IMR-90 (cell line): ENCODE data around the gene EMILIN2. TPM values are rescaled to one million over a fixed set of nuclear protein-coding genes. Genes with fewer than 3 reads are reported as not detected.

Source experiments
- ATAC-seq: fragments of 200-7000 bp; cut with Tn5 transposase; 2 replicates; pipeline ENCODE4 v1.9.1; 2020; ENCODE audit warnings: low read depth, mild to moderate bottlenecking, moderate library complexity
- BruUV-seq: library from RNA; stranded (reverse); fragments of 400-500 nt; replicated peaks from 2 replicates; lab custom pipeline; 2021; lab: Mats Ljungman, UMichigan
- CTCF ChIA-PET: fragments of 300-600 bp; formaldehyde crosslinking; extraction: SDS; loops from one replicate; lab custom pipeline; 2021; ENCODE audit warnings: antibody characterized with exemption; lab: Yijun Ruan, JAX
- POLR2A ChIA-PET: fragments of 300-600 bp; sonication (Branson Sonifier 250); formaldehyde crosslinking; loops from one replicate; lab custom pipeline; 2022; ENCODE audit warnings: antibody characterized with exemption; ENCODE audit not compliant: unreplicated experiment; lab: Charles Lee
- DNase-seq: peaks from one replicate; pipeline ENCODE4 v3.0.0; 2013
- H2AFZ ChIP-seq: replicated peaks from 2 replicates; pipeline ENCODE3; 2013; ENCODE audit warnings: low read length, mild to moderate bottlenecking; ENCODE audit not compliant: poor library complexity
- H2AK5ac ChIP-seq: 2 replicates; pipeline ENCODE4 v1.6.1; 2013; ENCODE audit warnings: low read depth, low read length, inconsistent platforms
- H2AK9ac ChIP-seq: replicated peaks from 2 replicates; pipeline ENCODE3; 2013; ENCODE audit warnings: mild to moderate bottlenecking, low read depth, low read length, moderate library complexity; ENCODE audit not compliant: poor library complexity
- H2BK120ac ChIP-seq: 2 replicates; pipeline ENCODE4 v1.6.1; 2013; ENCODE audit warnings: low read depth, low read length, inconsistent platforms
- H2BK15ac ChIP-seq: 3 replicates; pipeline ENCODE4 v1.6.1; 2013; ENCODE audit warnings: low read depth, low read length, inconsistent platforms
- H2BK20ac ChIP-seq: 2 replicates; pipeline ENCODE4 v1.6.1; 2013; ENCODE audit warnings: low read depth, mild to moderate bottlenecking, inconsistent platforms, low read length, moderate library complexity
- H2BK5ac ChIP-seq: 2 replicates; pipeline ENCODE4 v1.6.1; 2013; ENCODE audit warnings: mild to moderate bottlenecking, low read depth, low read length, inconsistent platforms; ENCODE audit not compliant: poor library complexity, severe bottlenecking
- H3K14ac ChIP-seq: replicated peaks from 2 replicates; pipeline ENCODE4 v1.6.1; 2013; ENCODE audit warnings: low read depth, low read length, inconsistent platforms
- H3K18ac ChIP-seq: 2 replicates; pipeline ENCODE4 v1.6.1; 2013; ENCODE audit warnings: low read depth, low read length, control low read depth
- H3K23ac ChIP-seq: 2 replicates; pipeline ENCODE4 v1.6.1; 2013; ENCODE audit warnings: low read depth, low read length, inconsistent platforms
- H3K27ac ChIP-seq: 2 replicates; pipeline ENCODE4 v1.5.1; 2013; ENCODE audit warnings: mild to moderate bottlenecking, control low read depth, low read length; ENCODE audit not compliant: insufficient read depth
- H3K27me3 ChIP-seq: 2 replicates; pipeline ENCODE4 v1.6.1; 2013; ENCODE audit warnings: low read length; ENCODE audit not compliant: control insufficient read depth, insufficient read depth
- H3K36me3 ChIP-seq: 2 replicates; pipeline ENCODE4 v1.6.1; 2013; ENCODE audit warnings: low read length, mixed read lengths; ENCODE audit not compliant: control insufficient read depth, insufficient read depth
- H3K4ac ChIP-seq: 2 replicates; pipeline ENCODE4 v1.6.1; 2013; ENCODE audit warnings: low read depth, low read length, inconsistent platforms
- H3K4me1 ChIP-seq: 2 replicates; pipeline ENCODE4 v1.6.1; 2013; ENCODE audit warnings: low read length, mixed read lengths; ENCODE audit not compliant: control insufficient read depth, insufficient read depth
- H3K4me2 ChIP-seq: 2 replicates; pipeline ENCODE4 v1.6.1; 2013; ENCODE audit warnings: low read depth, mild to moderate bottlenecking, control low read depth, low read length, moderate library complexity
- H3K4me3 ChIP-seq: 2 replicates; pipeline ENCODE4 v1.5.1; 2013; ENCODE audit warnings: low read depth, mild to moderate bottlenecking, control low read depth, low read length, moderate library complexity; ENCODE audit not compliant: insufficient read depth
- H3K56ac ChIP-seq: 2 replicates; pipeline ENCODE4 v1.6.1; 2013; ENCODE audit warnings: low read length, inconsistent platforms; ENCODE audit not compliant: insufficient read depth; ENCODE audit errors: extremely low read depth
- H3K79me1 ChIP-seq, 2 experiments: 2 replicates each; pipeline ENCODE4 v1.6.1; 2013; ENCODE audit warnings: low read length in 2 of 2, inconsistent platforms in 1 of 2, low read depth in 1 of 2
- H3K9ac ChIP-seq: 2 replicates; pipeline ENCODE4 v1.6.1; 2013; ENCODE audit warnings: low read depth, low read length, control low read depth
- H3K9me1 ChIP-seq: 2 replicates; pipeline ENCODE4 v1.6.1; 2013; ENCODE audit warnings: low read length, inconsistent platforms; ENCODE audit not compliant: insufficient read depth
- H3K9me3 ChIP-seq: 2 replicates; pipeline ENCODE4 v1.6.1; 2013; ENCODE audit warnings: low read length; ENCODE audit not compliant: control insufficient read depth, insufficient read depth
- H4K20me1 ChIP-seq: 2 replicates; pipeline ENCODE4 v1.6.1; 2013; ENCODE audit warnings: low read length, inconsistent platforms; ENCODE audit not compliant: insufficient read depth
- H4K5ac ChIP-seq: 2 replicates; pipeline ENCODE4 v1.6.1; 2013; ENCODE audit warnings: mild to moderate bottlenecking, low read depth, low read length, control low read depth
- H4K8ac ChIP-seq, 2 experiments: 2 replicates each; pipeline ENCODE4 v1.6.1; 2013; ENCODE audit warnings: low read depth in 2 of 2, low read length in 2 of 2, control low read depth in 1 of 2, inconsistent platforms in 1 of 2
- H4K91ac ChIP-seq: 2 replicates; pipeline ENCODE4 v1.6.1; 2013; ENCODE audit warnings: low read depth, low read length, inconsistent platforms; ENCODE audit not compliant: insufficient read depth
- CEBPB ChIP-seq: IDR thresholded peaks from 2 replicates; pipeline ENCODE4 v1.6.1; 2012; ENCODE audit warnings: low read depth, low read length, improper control_type of control experiment
- CHD1 ChIP-seq: IDR thresholded peaks from 2 replicates; pipeline ENCODE4 v1.6.1; 2012; ENCODE audit warnings: low read depth, low read length, improper control_type of control experiment
- MAZ ChIP-seq: IDR thresholded peaks from 2 replicates; pipeline ENCODE4 v1.6.1; 2012; ENCODE audit warnings: low read depth, mild to moderate bottlenecking, low read length, improper control_type of control experiment, moderate library complexity, borderline replicate concordance
- RAD21 ChIP-seq: IDR thresholded peaks from 2 replicates; pipeline ENCODE4 v1.6.1; 2012; ENCODE audit warnings: low read length, improper control_type of control experiment
- RCOR1 ChIP-seq: IDR thresholded peaks from 2 replicates; pipeline ENCODE4 v1.6.1; 2012; ENCODE audit warnings: mild to moderate bottlenecking, low read length, improper control_type of control experiment; ENCODE audit not compliant: insufficient replicate concordance
- WGBS, 2 experiments: methylation state at CpG; one replicate each; pipeline versions ENCODE4 v1.1.5 to v1.1.7; 2013; ENCODE audit warnings: missing lambda C conversion rate in 2 of 2; ENCODE audit not compliant: insufficient read length in 1 of 2; ENCODE audit errors: extremely low coverage in 2 of 2; 5-methylcytosine and 5-hydroxymethylcytosine counted together
- dilution Hi-C: fragments of 300-500 bp; cut with HindIII; formaldehyde crosslinking; loops from one replicate; pipeline ENCODE4 v1.14.3; 2018; ENCODE audit warnings: low sequenced_read_pairs; ENCODE audit not compliant: unreplicated experiment
- in situ Hi-C: fragments of 300-500 bp; cut with MboI; formaldehyde crosslinking; loops from 3 replicates; pipeline ENCODE4 v1.14.3; 2019; ENCODE audit warnings: low sequenced_read_pairs, inconsistent platforms, mixed read lengths
- intact Hi-C: fragments of 100-400 bp; cut with micrococcal nuclease; formaldehyde crosslinking; loops from 2 replicates; pipeline ENCODE4 v1.10.0; 2022
- polyA plus RNA-seq, 3 experiments: library from polyadenylated mRNA; depleted of rRNA; stranded (reverse); fragments of >200 nt; gene quantifications; 2 replicates each; pipeline ENCODE4 v1.2.3, GENCODE V29; 2012; ENCODE audit warnings: low replicate concordance in 1 of 3
- total RNA-seq: library from RNA; depleted of rRNA; stranded (reverse); fragments of >200 nt; gene quantifications from 2 replicates; pipeline ENCODE4 v1.2.3, GENCODE V29; 2012

EMILIN2 gene
- total and polyA plus RNA-seq, 2 of the 4 experiments (the other 2 are of a cell fraction) = under 0.01 to 0.14 TPM

GRCh38 chr18:2939317-2939716 is 92.5 kb downstream of the EMILIN2 start:
- H3K79me1 ChIP-seq = peaks cover 9 to 24% of the 10 kb centered on the region in 2 experiments; a peak in 3 of 4 replicates
- H3K4me1 ChIP-seq = peaks cover 5% of the 10 kb centered on the region; the same call in 1 of the 2 replicates
- no peak overlapping the region for H2AK9ac ChIP-seq
- CTCF ChIA-PET = no interaction called here
- H3K4ac ChIP-seq = no peak overlapping the region
- no peak overlapping the region for H2BK20ac ChIP-seq
- no peak overlapping the region for H2AK5ac ChIP-seq
- intact Hi-C loops (loop anchor here (10.0 kb wide), 1 partner anchor 515 kb away; the partner anchor contains the start of gene TGIF1), in situ Hi-C loops (loop anchor here (5.0 to 10.0 kb wide), 2 partner anchors 195 to 308 kb away; partner anchors contain the start of gene MYL12A), dilution Hi-C loops (no loop called here)
- no peak overlapping the region for H3K4me3 ChIP-seq
- H4K91ac ChIP-seq = no peak overlapping the region
- no peak overlapping the region for H2BK5ac ChIP-seq
- ATAC-seq (no peak), DNase-seq (no peak)
- H4K20me1 ChIP-seq = no peaks in the 10 kb centered on the region; the same call in 1 of the 2 replicates
- no peak overlapping the region for H3K56ac ChIP-seq
- no peak overlapping the region for H4K5ac ChIP-seq
- no peak overlapping the region for H3K9ac ChIP-seq
- H3K27me3 ChIP-seq = no peaks in the 10 kb centered on the region
- H3K4me2 ChIP-seq = no peak overlapping the region
- no peak overlapping the region for H3K18ac ChIP-seq
- TF ChIP-seq RAD21 = no peak
- no peak for TF ChIP-seq RCOR1
- TF ChIP-seq CEBPB = no peak
- TF ChIP-seq MAZ = no peak
- TF ChIP-seq CHD1 = no peak
- peaks cover 4% of the 10 kb centered on the region; the same call in 1 of the 2 replicates for H3K9me1 ChIP-seq
- WGBS, 2 experiments = 92% methylated on average over 2 of the region's 7 CpGs; no CpG with 5 or more reads in 1 of the 2 experiments
- no peak overlapping the region for H2AFZ ChIP-seq
- H2BK15ac ChIP-seq = no peak overlapping the region
- H3K9me3 ChIP-seq = no peaks in the 10 kb centered on the region
- no peak overlapping the region for H4K8ac ChIP-seq
- H3K27ac ChIP-seq = no peak overlapping the region
- POLR2A ChIA-PET = no interaction called here
- H3K14ac ChIP-seq = no peak overlapping the region
- no peak overlapping the region for H3K23ac ChIP-seq
- H3K36me3 ChIP-seq = peaks cover 26% of the 10 kb centered on the region
- BruUV-seq = no TSS peak
- no peak overlapping the region for H2BK120ac ChIP-seq
